ENCODE data around the gene POMT1.

Gene POMT1

GRCh38 chr9:131477367-131477766 is 25.4 kb upstream of the POMT1 start:
- DNase-seq (ENCODE audit: low spot score), result no peak

GRCh38 chr9:131477816-131478419 is 24.8 kb upstream of the POMT1 start:
- DNase-seq (ENCODE audit: low spot score), result no peak

GRCh38 chr9:131478421-131478868 is 24.3 kb upstream of the POMT1 start:
- peak; percentile 46 for DNase-seq (ENCODE audit: low spot score)

- DNase-seq (ENCODE audit: low spot score), result no peak
Measured at GRCh38 chr9:131478911-131479310, 23.8 kb upstream of the POMT1 start.

GRCh38 chr9:131480258-131480657 is 22.5 kb upstream of the POMT1 start:
- DNase-seq (ENCODE audit: low spot score), result no peak

- DNase-seq (ENCODE audit: low spot score), result no peak
Measured at GRCh38 chr9:131481441-131482342, 21.0 kb upstream of the POMT1 start.

- no peak for DNase-seq (ENCODE audit: low spot score)
Measured at GRCh38 chr9:131482343-131483006, 20.2 kb upstream of the POMT1 start.

- DNase-seq (ENCODE audit: low spot score), result no peak
Measured at GRCh38 chr9:131483319-131484050, 19.2 kb upstream of the POMT1 start.

- DNase-seq (ENCODE audit: low spot score), result no peak
Measured at GRCh38 chr9:131484051-131484445, 18.7 kb upstream of the POMT1 start.

GRCh38 chr9:131484560-131485185 is 18.0 kb upstream of the POMT1 start:
- no peak for DNase-seq (ENCODE audit: low spot score)

GRCh38 chr9:131485206-131485605 is 17.5 kb upstream of the POMT1 start:
- DNase-seq (ENCODE audit: low spot score), result no peak

- no peak for DNase-seq (ENCODE audit: low spot score)
Measured at GRCh38 chr9:131485728-131486422, 16.8 kb upstream of the POMT1 start.

GRCh38 chr9:131487001-131487400 is 15.7 kb upstream of the POMT1 start:
- no peak for DNase-seq (ENCODE audit: low spot score)

GRCh38 chr9:131487621-131488031 is 15.1 kb upstream of the POMT1 start:
- no peak for DNase-seq (ENCODE audit: low spot score)

GRCh38 chr9:131490514-131490913 is 12.2 kb upstream of the POMT1 start:
- no peak for DNase-seq (ENCODE audit: low spot score)

GRCh38 chr9:131491001-131491710 is 11.6 kb upstream of the POMT1 start:
- DNase-seq (ENCODE audit: low spot score), result no peak

- no peak for DNase-seq (ENCODE audit: low spot score)
Measured at GRCh38 chr9:131492070-131492469, 10.6 kb upstream of the POMT1 start.

- DNase-seq (ENCODE audit: low spot score), result no peak
Measured at GRCh38 chr9:131494296-131494870, 8.3 kb upstream of the POMT1 start.

- no peak for DNase-seq (ENCODE audit: low spot score)
Measured at GRCh38 chr9:131495785-131496184, 6.9 kb upstream of the POMT1 start.

GRCh38 chr9:131496844-131497405 is 5.8 kb upstream of the POMT1 start:
- no peak for DNase-seq (ENCODE audit: low spot score)

All from CD4-positive, alpha-beta T cell treated with Interleukin-15 for 4 hours (primary cell).